HG03196 (cell line): ENCODE measurements around the gene C6orf163.

Source experiments
- ATAC-seq: cut with Tn5 transposase; IDR thresholded peaks from one replicate; pipeline ENCODE4 v1.9.1; 2021; ENCODE audit not compliant: unreplicated experiment

The C6orf163 gene

GRCh38 chr6:87356181-87356580, 11.6 kb downstream of the C6orf163 start:
- no peak for ATAC-seq

DNA sequence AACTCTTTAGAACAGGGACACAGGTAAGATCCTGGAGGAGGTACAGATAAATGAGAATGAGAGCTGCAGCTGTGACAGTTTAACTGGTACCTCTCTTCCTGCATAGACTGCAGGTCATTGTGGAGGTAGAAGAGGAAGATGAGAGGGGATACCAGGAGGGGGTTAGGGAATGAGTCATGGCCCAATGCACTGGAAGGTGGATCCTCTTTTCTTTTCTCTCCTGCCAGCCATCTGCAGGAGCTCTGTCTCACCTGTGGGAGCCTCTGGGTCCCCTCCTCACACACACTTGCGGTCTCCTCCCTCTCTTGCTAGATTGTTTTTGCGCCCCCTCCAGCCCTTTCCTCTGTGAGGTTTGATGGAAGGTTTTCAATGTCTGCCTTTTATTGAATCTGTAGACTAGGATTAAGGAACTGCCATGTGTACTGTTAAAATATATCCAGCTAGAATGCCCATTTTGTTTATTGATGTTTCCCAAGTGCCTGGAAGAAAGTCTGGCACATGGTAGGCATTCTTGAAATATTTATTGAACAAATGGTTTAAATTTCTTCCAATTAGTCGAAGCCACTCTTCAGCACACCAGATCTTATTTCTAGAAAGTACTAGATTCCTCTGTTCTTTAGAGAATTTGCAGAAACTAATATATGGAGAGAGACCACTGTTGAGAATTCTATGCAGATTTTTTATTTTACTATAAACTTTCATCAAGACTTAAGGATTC, 13.0 kb downstream of the C6orf163 start:
- ATAC-seq: no peak

DNA sequence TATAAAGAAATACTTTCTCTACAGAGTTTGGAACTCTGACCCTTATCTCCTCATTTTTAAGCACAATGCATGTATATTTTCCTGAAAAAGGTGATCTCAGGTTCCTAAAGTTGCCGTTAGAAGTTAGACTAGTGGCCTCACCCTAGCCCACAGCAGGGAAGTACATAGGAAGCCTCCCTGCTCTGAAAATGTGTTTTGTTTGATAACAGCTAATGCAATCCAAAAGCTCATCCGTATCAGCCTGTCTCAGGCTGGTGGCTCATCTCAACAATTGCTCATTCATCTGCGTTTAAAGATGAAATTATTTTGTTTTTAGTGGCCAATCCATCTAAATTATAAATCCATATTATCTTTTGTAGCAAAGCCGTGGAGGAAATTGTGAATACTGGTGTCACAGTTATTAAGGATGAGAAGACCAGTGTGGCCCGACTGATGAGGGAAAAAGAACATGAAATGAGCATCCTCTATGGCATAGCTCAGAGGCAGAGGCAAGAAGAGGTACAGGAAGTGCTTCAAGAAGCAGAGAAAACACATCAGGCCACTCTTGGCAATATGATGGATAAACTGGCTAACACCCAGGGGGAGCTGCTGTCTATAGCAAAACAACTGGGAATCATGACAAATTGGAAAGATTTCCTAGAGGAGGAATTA, 20.1 kb downstream of the C6orf163 start:
- no peak for ATAC-seq

DNA sequence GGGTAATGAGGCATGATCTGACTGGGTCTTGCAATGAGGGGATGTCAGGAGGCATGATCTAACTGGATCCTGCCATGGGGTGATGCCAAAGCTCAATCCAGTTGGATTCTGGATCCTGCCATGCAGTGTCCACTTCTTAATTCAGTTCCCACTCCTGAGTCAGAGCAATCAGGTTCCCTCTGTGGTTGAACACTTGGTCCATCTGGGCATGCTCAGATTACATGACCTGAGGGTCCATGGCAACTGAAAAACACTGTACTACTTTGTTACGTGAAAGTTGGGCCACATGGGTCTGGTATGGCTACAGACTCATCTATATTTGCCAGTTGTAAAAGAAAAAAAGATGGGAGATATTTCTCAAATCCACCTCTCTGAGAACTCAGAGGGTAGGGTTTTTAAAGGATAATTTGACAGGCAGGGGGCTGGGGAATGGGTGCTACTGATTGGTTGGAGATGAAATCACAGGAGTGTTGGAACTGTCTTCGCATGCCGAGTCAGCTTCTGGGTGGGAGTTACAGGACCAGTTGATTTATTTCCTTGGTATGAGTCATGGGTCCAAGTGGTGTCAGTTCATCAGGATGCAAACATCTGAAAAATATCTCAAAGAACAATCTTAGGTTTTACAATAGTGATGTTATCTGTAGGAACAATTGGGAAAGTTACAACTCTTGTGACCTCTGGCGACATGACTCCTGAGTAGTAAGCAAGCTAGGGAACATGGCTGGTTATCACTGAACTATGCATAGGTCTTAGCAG, 21.6 kb downstream of the C6orf163 start:
- ATAC-seq: no peak

- ATAC-seq: no peak
Measured at GRCh38 chr6:87366899-87367298, 22.3 kb downstream of the C6orf163 start.

DNA sequence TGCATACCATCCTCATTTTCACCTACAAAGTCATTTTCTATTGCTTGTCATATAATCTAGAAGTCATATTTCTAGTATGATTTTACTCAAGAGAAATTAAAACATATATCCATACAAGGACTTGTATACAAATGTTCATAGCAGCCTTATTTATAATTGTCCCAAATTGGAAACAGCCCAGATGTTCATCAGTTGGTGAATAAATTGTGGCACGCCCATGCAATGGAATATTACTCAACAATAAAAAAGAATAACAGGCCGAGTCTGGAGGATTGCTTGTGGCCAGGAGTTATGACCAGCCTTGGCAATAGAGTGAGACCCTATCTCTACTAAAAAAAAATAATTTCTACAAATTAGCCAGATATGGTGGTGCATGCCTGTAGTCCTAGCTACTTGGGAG, 28.8 kb downstream of the C6orf163 start:
- no peak for ATAC-seq

- no peak for ATAC-seq
Measured at GRCh38 chr6:87375315-87375714, 30.7 kb downstream of the C6orf163 start.

GRCh38 chr6:87376643-87377042, 32.0 kb downstream of the C6orf163 start:
- no peak for ATAC-seq

DNA sequence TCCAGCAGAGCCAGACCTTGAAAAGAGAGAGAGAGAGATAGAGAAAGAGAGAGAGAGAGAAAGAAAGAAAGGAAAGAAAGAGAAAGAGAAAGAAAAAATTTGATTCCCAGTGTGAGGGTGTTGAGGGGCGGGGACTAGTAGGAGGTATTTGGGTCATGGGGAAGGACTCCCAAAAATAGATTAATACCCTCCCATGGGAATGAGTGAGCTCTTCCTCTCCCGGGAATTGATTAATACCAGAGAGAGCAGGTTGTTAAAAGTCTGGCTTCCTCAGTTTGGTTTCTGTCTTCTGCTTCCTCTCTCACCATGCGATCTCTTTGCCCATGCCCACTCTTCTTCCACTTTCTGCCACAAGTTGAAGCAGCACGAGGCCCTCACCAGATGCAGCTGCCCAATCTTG, 34.3 kb downstream of the C6orf163 start:
- ATAC-seq: no peak

DNA sequence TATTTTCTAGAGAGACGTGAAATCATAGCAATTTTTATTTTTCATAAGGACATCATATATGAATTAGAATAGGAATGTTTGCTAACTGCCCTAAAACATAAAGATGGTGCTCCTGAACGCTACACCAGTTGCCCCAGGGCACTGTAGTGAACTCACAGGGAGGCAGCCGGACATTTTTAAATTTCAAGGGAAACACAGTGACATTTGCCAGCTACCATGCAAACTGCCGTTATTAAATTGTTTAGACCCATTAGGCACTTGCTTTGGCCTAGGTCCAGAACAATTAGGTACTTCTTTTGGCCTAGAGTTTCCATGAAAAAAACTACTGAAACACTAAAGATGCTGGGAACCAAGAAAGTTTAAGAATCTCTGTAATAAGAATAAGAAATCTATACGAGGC, 38.2 kb downstream of the C6orf163 start:
- no peak for ATAC-seq

DNA sequence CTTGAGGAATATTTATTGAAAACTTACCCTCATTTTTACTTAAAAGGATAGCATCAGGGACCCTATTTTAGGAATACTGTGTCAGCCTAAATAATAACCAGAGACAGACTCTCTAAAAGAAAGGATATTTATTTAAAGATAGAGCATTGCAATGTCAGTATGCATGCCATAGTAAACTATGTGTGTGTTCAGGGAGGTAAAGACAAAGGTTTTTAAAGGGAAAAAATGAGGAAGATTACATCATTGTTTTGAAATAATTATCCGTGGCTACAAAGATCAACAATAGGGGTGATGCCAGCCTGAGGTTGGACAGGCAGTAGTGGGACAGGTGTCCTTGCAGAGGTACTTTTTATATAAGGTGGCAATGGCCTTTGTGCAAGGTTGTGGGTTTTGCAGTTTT, 39.4 kb downstream of the C6orf163 start:
- no peak for ATAC-seq

GRCh38 chr6:87384449-87384848, 39.8 kb downstream of the C6orf163 start:
- ATAC-seq: no peak

DNA sequence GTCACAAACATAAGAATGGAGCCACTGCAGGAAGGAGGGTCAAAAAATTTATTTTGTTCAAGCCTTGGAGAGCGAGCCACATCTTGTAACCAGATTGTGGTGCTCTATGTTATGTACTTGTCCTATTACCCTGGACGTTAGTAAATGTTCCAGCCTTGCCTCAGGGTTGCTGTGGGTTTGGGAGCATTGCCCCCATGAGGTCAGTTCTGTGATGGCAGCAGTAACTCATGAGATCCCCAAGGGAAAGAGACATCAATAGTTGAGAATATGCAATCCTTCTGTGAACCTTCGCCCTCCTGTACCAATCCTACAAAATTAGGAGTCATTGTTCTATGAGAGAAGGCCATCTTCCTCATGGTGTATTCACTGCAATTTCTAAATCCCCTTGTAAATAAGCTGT, 46.7 kb downstream of the C6orf163 start:
- ATAC-seq: no peak

DNA sequence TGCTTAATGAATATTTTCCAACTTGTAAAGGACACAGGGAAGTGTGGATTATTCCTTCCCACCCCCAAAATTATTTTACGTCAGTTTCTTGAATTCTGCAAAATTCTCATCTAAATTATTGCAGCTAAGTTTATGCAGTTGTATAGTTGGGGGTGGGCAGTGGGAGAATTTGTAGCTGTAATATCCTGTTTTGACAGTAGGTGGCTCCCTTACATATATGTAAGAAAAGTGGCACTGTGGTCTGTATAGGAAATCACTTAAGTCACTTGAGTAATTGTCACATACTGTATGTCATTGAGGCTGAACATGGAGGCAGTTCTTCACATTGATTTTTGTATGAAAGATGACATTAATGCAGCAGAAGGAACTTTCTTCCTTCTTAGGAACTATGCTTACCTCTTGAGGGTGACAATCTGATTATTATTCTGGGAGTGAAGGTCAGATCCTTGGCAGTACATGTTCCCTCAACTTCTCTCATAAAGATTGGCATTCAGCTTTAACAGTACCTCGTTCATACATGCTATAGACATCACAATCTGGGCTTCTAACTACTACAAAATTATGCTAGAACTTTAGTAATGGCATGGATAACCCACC, 48.5 kb downstream of the C6orf163 start:
- ATAC-seq: peak; percentile 78

GRCh38 chr6:87395431-87395830, 50.8 kb downstream of the C6orf163 start:
- no peak for ATAC-seq

- ATAC-seq: no peak
Measured at GRCh38 chr6:87396595-87397392, 52.2 kb downstream of the C6orf163 start.

GRCh38 chr6:87397656-87398055, 53.0 kb downstream of the C6orf163 start:
- ATAC-seq: no peak

DNA sequence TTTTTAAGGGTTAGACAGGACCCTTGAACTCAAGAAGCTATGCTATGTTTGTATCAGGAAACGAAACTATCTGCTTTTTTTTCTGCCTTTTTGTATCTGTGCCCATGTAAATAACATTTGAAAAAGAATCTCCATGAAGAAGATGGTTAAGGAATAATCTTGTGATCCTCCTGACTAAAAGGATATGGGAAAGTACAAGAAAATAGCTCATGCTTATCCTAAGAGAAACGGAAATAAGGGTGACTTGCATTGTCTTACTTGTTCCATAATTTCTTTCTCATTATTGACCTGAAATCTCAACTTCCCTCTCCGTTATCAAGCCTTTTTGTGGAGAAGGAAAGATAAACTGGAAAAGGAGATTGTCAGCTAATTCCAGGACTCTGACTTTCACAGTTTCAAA, 57.2 kb downstream of the C6orf163 start:
- ATAC-seq: no peak

DNA sequence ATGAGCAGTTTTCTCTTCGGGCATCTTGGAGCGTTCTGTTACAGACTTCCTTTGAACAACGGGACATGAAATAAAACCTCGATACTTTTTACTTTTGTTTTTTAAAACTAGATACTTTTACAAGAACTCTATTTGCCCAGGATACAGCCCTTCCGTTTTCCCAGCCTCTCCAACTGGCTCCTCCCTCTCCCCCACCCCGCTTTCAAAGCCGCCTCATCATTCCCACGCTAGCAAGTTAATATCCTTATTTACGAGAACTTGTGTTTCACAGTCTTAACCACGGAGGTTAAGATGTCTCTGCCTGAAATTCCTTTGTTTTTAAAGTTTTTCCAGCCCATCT, 62.9 kb downstream of the C6orf163 start:
- ATAC-seq: peak; percentile 19

GRCh38 chr6:87407901-87408720, 63.5 kb downstream of the C6orf163 start, which contains the start of gene CFAP206:
CFAP206 (plus strand) TSS chr6:87407972; CDS start chr6:87409840, 1,868 bp downstream.
- ATAC-seq: peak; percentile 83
